Measurements from ENCODE around the gene SPOCD1. TPM values are rescaled to one million over a fixed set of nuclear protein-coding genes. Genes with fewer than 3 reads are reported as not detected.

Gene SPOCD1
- total and polyA plus RNA-seq, 2 of the 4 experiments (the other 2 are of a cell fraction), result 59.7 to 132 TPM

DNA sequence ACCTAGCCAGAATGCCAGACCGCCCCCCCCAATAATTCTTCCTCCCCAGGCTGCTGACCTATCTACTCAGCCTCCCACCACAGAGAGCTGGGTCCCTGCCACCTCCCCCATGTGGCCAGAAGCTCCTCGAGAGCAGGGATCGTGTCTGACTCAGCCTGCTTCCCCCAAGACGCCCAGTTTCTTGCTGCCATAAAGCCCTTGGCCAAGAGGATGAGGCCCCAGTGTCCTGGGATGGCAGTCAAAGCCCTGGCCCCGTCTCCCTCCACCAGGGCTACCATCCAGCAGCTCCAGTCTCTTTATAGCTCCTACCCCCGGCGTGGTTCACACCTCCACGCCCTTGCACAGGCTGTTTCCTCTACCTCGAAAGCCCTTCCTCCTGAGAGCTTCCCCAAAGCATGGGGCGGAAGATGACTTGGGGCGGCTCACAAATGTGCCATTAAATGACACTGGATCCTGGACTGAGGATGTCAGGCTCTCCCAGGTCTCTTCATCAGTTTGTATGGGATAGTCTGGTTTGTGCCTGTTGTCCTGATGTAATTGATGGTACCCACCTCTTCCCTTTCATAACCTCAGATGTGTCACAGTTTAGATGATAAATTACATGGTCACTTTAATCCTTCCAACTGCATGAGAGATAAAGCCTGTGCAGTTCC is 64.8 kb downstream of the SPOCD1 start:
- Histone ChIP-seq H2AK9ac (replicated peaks; ENCODE audit: low read depth, low read length, poor library complexity) (peak overlapping the region; percentile 76), H2AFZ (replicated peaks; ENCODE audit: low read length, poor library complexity) (peak overlapping the region; percentile 72), H2BK15ac (ENCODE audit: low read depth, low read length) (no peak overlapping the region), H3K4ac (ENCODE audit: low read depth, low read length) (no peak overlapping the region), H3K27ac (ENCODE audit: insufficient read depth, low read length) (no peak overlapping the region), H3K14ac (replicated peaks; ENCODE audit: low read depth, low read length) (no peak overlapping the region; the same call in 1 of the 2 replicates), H3K79me1 (ENCODE audit: low read depth in 1 of 2, low read length in 2 of 2) (peaks cover 0 to 3% of the 10 kb centered on the region in 2 experiments; a peak in 1 of 4 replicates), H4K5ac (ENCODE audit: low read depth, low read length) (no peak overlapping the region), H3K56ac (ENCODE audit: extremely low read depth, insufficient read depth, low read length) (no peak overlapping the region), H2BK20ac (ENCODE audit: low read depth, low read length) (no peak overlapping the region), H4K20me1 (ENCODE audit: insufficient read depth, low read length) (peaks cover 35% of the 10 kb centered on the region), H2BK120ac (ENCODE audit: low read depth, low read length) (no peak overlapping the region), H3K4me2 (ENCODE audit: low read depth, low read length) (no peak overlapping the region), H2BK5ac (ENCODE audit: low read depth, low read length, poor library complexity, severe bottlenecking) (no peak overlapping the region), H2AK5ac (ENCODE audit: low read depth, low read length) (no peak overlapping the region), H3K36me3 (ENCODE audit: control insufficient read depth, insufficient read depth, low read length) (no peaks in the 10 kb centered on the region), H3K23ac (ENCODE audit: low read depth, low read length) (peak overlapping the region; percentile 44; the same call in 1 of the 2 replicates), H3K4me3 (ENCODE audit: insufficient read depth, low read depth, low read length) (no peak overlapping the region), H3K9me3 (ENCODE audit: control insufficient read depth, insufficient read depth, low read length) (no peaks in the 10 kb centered on the region), H4K91ac (ENCODE audit: insufficient read depth, low read depth, low read length) (no peak overlapping the region), H3K9me1 (ENCODE audit: insufficient read depth, low read length) (peaks cover 7% of the 10 kb centered on the region; the same call in 1 of the 2 replicates), H4K8ac (ENCODE audit: low read depth in 2 of 2, low read length in 2 of 2) (no peak overlapping the region), H3K9ac (ENCODE audit: low read depth, low read length) (no peak overlapping the region), H3K4me1 (ENCODE audit: control insufficient read depth, insufficient read depth, low read length) (peaks cover 36% of the 10 kb centered on the region), H3K18ac (ENCODE audit: low read depth, low read length) (no peak overlapping the region), H3K27me3 (ENCODE audit: control insufficient read depth, insufficient read depth, low read length) (no peaks in the 10 kb centered on the region)
- WGBS, 2 experiments (ENCODE audit: extremely low coverage in 2 of 2, insufficient read length in 1 of 2), result 55% methylated on average over 2 of the region's 11 CpGs; no CpG with 5 or more reads in 1 of the 2 experiments
- dilution Hi-C loops (cut with HindIII; ENCODE audit: low sequenced_read_pairs, unreplicated experiment) (no loop called here), in situ Hi-C loops (cut with MboI; ENCODE audit: low sequenced_read_pairs) (no loop called here), intact Hi-C loops (cut with micrococcal nuclease) (no loop called here)
- DNase-seq, result peak; percentile 77
- peak; percentile 41 for ATAC-seq (ENCODE audit: low read depth)
- no TSS peak for BruUV-seq (replicated peaks)
- ChIA-PET POLR2A (ENCODE audit: unreplicated experiment) (no interaction called here), CTCF (no interaction called here)
- TF ChIP-seq CHD1 (IDR thresholded peaks at IDR 0.05; ENCODE audit: low read depth, low read length) (no peak), RCOR1 (IDR thresholded peaks at IDR 0.05; ENCODE audit: insufficient replicate concordance, low read length) (no peak), RFX5 (IDR thresholded peaks at IDR 0.05; ENCODE audit: low read depth, low read length) (no peak), MAFK (IDR thresholded peaks at IDR 0.05; ENCODE audit: low read depth, low read length) (no peak), CEBPB (IDR thresholded peaks at IDR 0.05; ENCODE audit: low read depth, low read length) (no peak), FOS (IDR thresholded peaks at IDR 0.05; ENCODE audit: low read depth, low read length) (peak; percentile 31; the same call in 1 of the 2 replicates), MAZ (IDR thresholded peaks at IDR 0.05; ENCODE audit: borderline replicate concordance, low read depth, low read length) (peak; percentile 11; the same call in 1 of the 2 replicates), NFE2L2 (IDR thresholded peaks at IDR 0.05; ENCODE audit: low read depth, low read length) (no peak), SMC3 (IDR thresholded peaks at IDR 0.05; ENCODE audit: low read depth, low read length) (no peak), POLR2A (IDR thresholded peaks at IDR 0.05; ENCODE audit: low read depth, low read length) (no peak), MXI1 (IDR thresholded peaks at IDR 0.05; ENCODE audit: borderline replicate concordance, low read depth, low read length) (0 out of 2 replicates have a peak, but pooled peaks have one; percentile 44), BHLHE40 (IDR thresholded peaks at IDR 0.05; ENCODE audit: low read depth, low read length) (no peak)
- TF ChIP-seq, protein P1, sequence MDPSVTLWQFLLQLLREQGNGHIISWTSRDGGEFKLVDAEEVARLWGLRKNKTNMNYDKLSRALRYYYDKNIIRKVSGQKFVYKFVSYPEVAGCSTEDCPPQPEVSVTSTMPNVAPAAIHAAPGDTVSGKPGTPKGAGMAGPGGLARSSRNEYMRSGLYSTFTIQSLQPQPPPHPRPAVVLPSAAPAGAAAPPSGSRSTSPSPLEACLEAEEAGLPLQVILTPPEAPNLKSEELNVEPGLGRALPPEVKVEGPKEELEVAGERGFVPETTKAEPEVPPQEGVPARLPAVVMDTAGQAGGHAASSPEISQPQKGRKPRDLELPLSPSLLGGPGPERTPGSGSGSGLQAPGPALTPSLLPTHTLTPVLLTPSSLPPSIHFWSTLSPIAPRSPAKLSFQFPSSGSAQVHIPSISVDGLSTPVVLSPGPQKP (IDR thresholded peaks at IDR 0.05; ENCODE audit: borderline replicate concordance, low read depth, low read length), result no peak
- TF ChIP-seq, protein P2, sequence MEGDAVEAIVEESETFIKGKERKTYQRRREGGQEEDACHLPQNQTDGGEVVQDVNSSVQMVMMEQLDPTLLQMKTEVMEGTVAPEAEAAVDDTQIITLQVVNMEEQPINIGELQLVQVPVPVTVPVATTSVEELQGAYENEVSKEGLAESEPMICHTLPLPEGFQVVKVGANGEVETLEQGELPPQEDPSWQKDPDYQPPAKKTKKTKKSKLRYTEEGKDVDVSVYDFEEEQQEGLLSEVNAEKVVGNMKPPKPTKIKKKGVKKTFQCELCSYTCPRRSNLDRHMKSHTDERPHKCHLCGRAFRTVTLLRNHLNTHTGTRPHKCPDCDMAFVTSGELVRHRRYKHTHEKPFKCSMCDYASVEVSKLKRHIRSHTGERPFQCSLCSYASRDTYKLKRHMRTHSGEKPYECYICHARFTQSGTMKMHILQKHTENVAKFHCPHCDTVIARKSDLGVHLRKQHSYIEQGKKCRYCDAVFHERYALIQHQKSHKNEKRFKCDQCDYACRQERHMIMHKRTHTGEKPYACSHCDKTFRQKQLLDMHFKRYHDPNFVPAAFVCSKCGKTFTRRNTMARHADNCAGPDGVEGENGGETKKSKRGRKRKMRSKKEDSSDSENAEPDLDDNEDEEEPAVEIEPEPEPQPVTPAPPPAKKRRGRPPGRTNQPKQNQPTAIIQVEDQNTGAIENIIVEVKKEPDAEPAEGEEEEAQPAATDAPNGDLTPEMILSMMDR (conservative IDR thresholded peaks at IDR 0.05; ENCODE audit: low read depth, low read length), result no peak
- TF ChIP-seq, protein P3, sequence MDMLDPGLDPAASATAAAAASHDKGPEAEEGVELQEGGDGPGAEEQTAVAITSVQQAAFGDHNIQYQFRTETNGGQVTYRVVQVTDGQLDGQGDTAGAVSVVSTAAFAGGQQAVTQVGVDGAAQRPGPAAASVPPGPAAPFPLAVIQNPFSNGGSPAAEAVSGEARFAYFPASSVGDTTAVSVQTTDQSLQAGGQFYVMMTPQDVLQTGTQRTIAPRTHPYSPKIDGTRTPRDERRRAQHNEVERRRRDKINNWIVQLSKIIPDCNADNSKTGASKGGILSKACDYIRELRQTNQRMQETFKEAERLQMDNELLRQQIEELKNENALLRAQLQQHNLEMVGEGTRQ (IDR thresholded peaks at IDR 0.05; ENCODE audit: low read depth, low read length), result peak; percentile 70
